B cell (primary cell): ENCODE data around the gene DDB1.

Source experiments
- CTCF ChIP-seq: fragments of 200-600 bp; IDR thresholded peaks from one replicate; pipeline ENCODE4 v1.8.0; 2022; ENCODE audit warnings: antibody characterized with exemption, mild to moderate bottlenecking
- EZH2 ChIP-seq: IDR thresholded peaks from 2 replicates; pipeline ENCODE4 v1.6.1; 2012; ENCODE audit warnings: borderline replicate concordance, low read depth, mild to moderate bottlenecking, moderate library complexity, low read length; ENCODE audit not compliant: insufficient read depth, poor library complexity, severe bottlenecking

GRCh38 chr11:61278001-61278470, 54.9 kb downstream of the DDB1 start:
- no peak for TF ChIP-seq CTCF
- TF ChIP-seq EZH2, result no peak
